K562 (cell line): ENCODE results near the gene NINJ2. TPM values are rescaled to one million over a fixed set of nuclear protein-coding genes. Genes with fewer than 3 reads are reported as not detected.

Source experiments
- ATAC-seq: fragments of 200-7000 bp; cut with Tn5 transposase; 3 replicates; pipeline ENCODE4 v1.9.1; 2020; ENCODE audit warnings: moderate library complexity
- BruUV-seq: library from RNA; stranded (reverse); fragments of 400-500 nt; replicated peaks from 2 replicates; lab custom pipeline; 2021; lab: Mats Ljungman, UMichigan
- CTCF ChIA-PET: fragments of 300-600 bp; formaldehyde crosslinking; extraction: SDS; loops from one replicate; lab custom pipeline; 2021; ENCODE audit warnings: low intra/inter-chr PET ratio; lab: Yijun Ruan, JAX
- POLR2A ChIA-PET: fragments of 300-600, 350-650 bp; sonication (Branson Sonifier 250); formaldehyde crosslinking; extraction: SDS; loops from one replicate; lab custom pipeline; 2021; ENCODE audit warnings: antibody characterized with exemption, inconsistent platforms; lab: Yijun Ruan, JAX
- DNase-seq, 4 experiments: peaks; one replicate each; pipeline versions ENCODE4 v3.0.0 to v3.0.0-alpha.2; 2011 to 2018; ENCODE audit warnings: low spot score in 3 of 4, mixed read lengths in 3 of 4; ENCODE audit errors: extremely low read depth in 1 of 4
- FAIRE-seq: peaks from 2 replicates; lab custom pipeline; 2011; peaks lifted over from hg19 to GRCh38; lab: Jason Lieb, UNC
- H2AFZ ChIP-seq: 2 replicates; pipeline ENCODE4 v1.6.0; 2011; ENCODE audit warnings: low read depth, low read length, control low read depth, inconsistent platforms
- H3K27ac ChIP-seq: fragments of 200-600 bp; 3 replicates; pipeline ENCODE4 v1.8.0; 2011; ENCODE audit warnings: low read depth, mild to moderate bottlenecking, control low read depth, inconsistent platforms, low read length, moderate library complexity, mixed read lengths; ENCODE audit errors: extremely low read depth
- H3K27me3 ChIP-seq, 2 experiments: fragments of 300-600 bp in 1 of 2; 2 replicates in 1 of 2; 3 replicates in 1 of 2; pipeline versions ENCODE4 v1.6.0 to v1.8.0; 2011; ENCODE audit warnings: inconsistent platforms in 2 of 2, low read length in 2 of 2, mild to moderate bottlenecking in 1 of 2, mixed read lengths in 1 of 2, moderate library complexity in 1 of 2; ENCODE audit not compliant: control insufficient read depth in 2 of 2, insufficient read depth in 2 of 2
- H3K36me3 ChIP-seq: fragments of 300-600 bp; 3 replicates; pipeline ENCODE4 v1.8.0; 2011; ENCODE audit warnings: mild to moderate bottlenecking, low read length, inconsistent platforms; ENCODE audit not compliant: control insufficient read depth, insufficient read depth
- H3K4me1 ChIP-seq, 2 experiments: fragments of 200-600 bp in 1 of 2; replicated peaks in 1 of 2; 2 replicates in 1 of 2; 3 replicates in 1 of 2; pipeline versions ENCODE4 v1.5.1 to v1.8.0; 2011; ENCODE audit warnings: inconsistent platforms in 2 of 2, low read length in 2 of 2, mild to moderate bottlenecking in 1 of 2, mixed read lengths in 1 of 2, moderate library complexity in 1 of 2; ENCODE audit not compliant: control insufficient read depth in 2 of 2, insufficient read depth in 2 of 2
- H3K4me2 ChIP-seq: 2 replicates; pipeline ENCODE4 v1.6.1; 2011; ENCODE audit warnings: low read length, control low read depth, inconsistent platforms, mixed read lengths; ENCODE audit not compliant: insufficient read depth
- H3K4me3 ChIP-seq: fragments of 200-600 bp; sonication (generic), shearing (Covaris generic); 2 replicates; pipeline ENCODE4 v1.5.1; 2016; ENCODE audit warnings: control low read depth, inconsistent platforms
- H3K79me2 ChIP-seq: fragments of 200-600 bp; 3 replicates; pipeline ENCODE4 v1.8.0; 2011; ENCODE audit warnings: low read length, inconsistent platforms; ENCODE audit not compliant: control insufficient read depth, insufficient read depth
- H3K9ac ChIP-seq, 2 experiments: 2 replicates each; pipeline versions ENCODE4 v1.6.0 to v1.6.1; 2011; ENCODE audit warnings: low read depth in 2 of 2, low read length in 2 of 2, control low read depth in 1 of 2, inconsistent platforms in 1 of 2, mild to moderate bottlenecking in 1 of 2, mixed read lengths in 1 of 2; ENCODE audit not compliant: insufficient read depth in 1 of 2
- H3K9me1 ChIP-seq: one replicate; pipeline ENCODE4 v1.6.0; 2011; ENCODE audit warnings: inconsistent platforms, mild to moderate bottlenecking, low read length, moderate library complexity; ENCODE audit not compliant: control insufficient read depth, insufficient read depth
- H3K9me3 ChIP-seq: replicated peaks from 2 replicates; pipeline ENCODE4 v1.5.1; 2011; ENCODE audit warnings: low read depth, low read length, inconsistent platforms; ENCODE audit not compliant: control insufficient read depth, insufficient read depth
- H4K20me1 ChIP-seq: replicated peaks from 2 replicates; pipeline ENCODE4 v1.6.1; 2011; ENCODE audit warnings: low read length, inconsistent platforms, mixed read lengths; ENCODE audit not compliant: control insufficient read depth, insufficient read depth
- BRCA1 ChIP-seq, 2 experiments: fragments of 450-650 bp in 1 of 2; sonication (generic) in 1 of 2; formaldehyde crosslinking in 1 of 2; IDR thresholded peaks; 2 replicates each; pipeline versions ENCODE4 v1.5.0 to v1.6.1; 2017 to 2020; ENCODE audit warnings: mild to moderate bottlenecking in 1 of 2, missing genetic modification reagents in 1 of 2
- C11orf30 ChIP-seq: fragments of 450-650 bp; IDR thresholded peaks from 2 replicates; pipeline ENCODE4 v1.6.1; 2016; ENCODE audit warnings: low read depth, mild to moderate bottlenecking
- GABPA ChIP-seq: fragments of 200-800 bp; sonication (Bioruptor generic); conservative IDR thresholded peaks from 2 replicates; pipeline ENCODE4 v1.6.1; 2016; ENCODE audit warnings: low read depth, missing genetic modification characterization, missing compliant biosample characterization
- KLF10 ChIP-seq: fragments of 250-450 bp; sonication (Bioruptor Pico); IDR thresholded peaks from 2 replicates; pipeline ENCODE4 v1.6.1; 2021; ENCODE audit warnings: matching md5 sums
- SRSF9 ChIP-seq: fragments of 200-400 bp; formaldehyde crosslinking; IDR thresholded peaks from 2 replicates; pipeline ENCODE4 v1.6.1; 2017; ENCODE audit warnings: low read depth, low read length, borderline replicate concordance
- WGBS: fragments of 100-300 bp; shearing (Covaris generic); methylation state at CpG from one replicate; pipeline ENCODE4 v1.1.6; 2016; ENCODE audit warnings: low coverage, mixed read lengths; ENCODE audit not compliant: insufficient coverage; ENCODE audit errors: missing lambda C conversion rate; 5-methylcytosine and 5-hydroxymethylcytosine counted together
- in situ Hi-C: fragments of 300-500 bp; cut with MboI; formaldehyde crosslinking; loops from 4 replicates; pipeline ENCODE4 v1.15.0; 2018; ENCODE audit warnings: inconsistent platforms, mixed read lengths
- intact Hi-C: fragments of 100-400 bp; cut with micrococcal nuclease; formaldehyde crosslinking; loops from 2 replicates; pipeline ENCODE4 v1.14.2; 2022
- polyA plus RNA-seq, 8 experiments: library from polyadenylated mRNA; depleted of rRNA in 4 of 8; stranded (reverse) in 5 of 8; unstranded in 3 of 8; fragments of >200 nt; fragmentation: Nextera tagmentation in 2 of 8; fragmentation: Illumina TruSeq in 1 of 8; extraction: Ambion mirVana in 2 of 8; extraction: Trizol in 1 of 8; gene quantifications; 2 replicates each; pipeline versions ENCODE4 v1.2.1 to v1.2.3, GENCODE V29; 2011 to 2014; ENCODE audit warnings: inconsistent platforms in 1 of 8, missing spikeins in 1 of 8
- total RNA-seq, 7 experiments: library from RNA; depleted of rRNA in 6 of 7; stranded (reverse); fragments of >200 nt in 6 of 7; fragmentation: Illumina TruSeq in 2 of 7; extraction: Trizol in 2 of 7; gene quantifications; 2 replicates each; pipeline versions ENCODE4 v1.2.1 to v1.2.3, GENCODE V29; 2011 to 2021; ENCODE audit warnings: low replicate concordance in 1 of 7
- TF ChIP-seq, protein P1 (sequence below): sonication (generic); formaldehyde crosslinking; IDR thresholded peaks from 2 replicates; pipeline ENCODE4 v1.8.0; 2022; ENCODE audit warnings: missing genetic modification reagents, mild to moderate bottlenecking, moderate library complexity, borderline replicate concordance
- TF ChIP-seq, protein P2 (sequence below): fragments of 450-650 bp; formaldehyde crosslinking; IDR thresholded peaks from 2 replicates; pipeline ENCODE4 v1.4.0; 2020; ENCODE audit warnings: mild to moderate bottlenecking

Gene NINJ2
- total and polyA plus RNA-seq, 9 of the 15 experiments (the other 6 are each of a cell fraction or from before 2014, with no cell fraction given) = 2.6 to 16.0 (median 4.5) TPM

DNA sequence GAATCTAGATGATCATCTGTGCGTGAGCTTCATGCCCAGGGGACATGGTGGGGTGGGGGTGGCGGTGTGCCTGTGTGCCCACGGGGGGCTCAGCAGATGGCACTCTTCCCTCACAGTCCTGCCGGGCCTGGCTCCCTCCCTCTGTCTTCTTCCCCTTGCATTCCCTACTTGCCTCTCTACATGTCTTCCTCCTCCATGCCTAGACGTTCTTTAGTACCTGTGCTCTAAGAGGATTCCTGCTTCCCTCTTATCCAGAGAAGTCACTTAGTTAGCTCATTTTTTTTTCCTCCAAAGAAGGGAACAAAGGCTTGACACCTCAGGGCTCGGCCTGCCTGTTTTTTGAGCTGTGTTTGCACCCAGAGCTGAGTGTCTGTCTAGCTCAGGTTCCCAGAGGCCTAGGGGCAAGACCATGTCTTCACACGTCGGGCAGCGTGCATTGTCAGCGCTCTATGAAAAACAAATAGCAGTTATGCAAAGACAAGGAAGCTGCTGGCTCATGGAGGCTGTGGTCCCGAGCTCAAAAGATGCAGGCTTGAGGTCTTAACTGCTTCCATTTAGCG lies 48.8 kb downstream of the NINJ2 start (continued):
- TF ChIP-seq, protein P1, sequence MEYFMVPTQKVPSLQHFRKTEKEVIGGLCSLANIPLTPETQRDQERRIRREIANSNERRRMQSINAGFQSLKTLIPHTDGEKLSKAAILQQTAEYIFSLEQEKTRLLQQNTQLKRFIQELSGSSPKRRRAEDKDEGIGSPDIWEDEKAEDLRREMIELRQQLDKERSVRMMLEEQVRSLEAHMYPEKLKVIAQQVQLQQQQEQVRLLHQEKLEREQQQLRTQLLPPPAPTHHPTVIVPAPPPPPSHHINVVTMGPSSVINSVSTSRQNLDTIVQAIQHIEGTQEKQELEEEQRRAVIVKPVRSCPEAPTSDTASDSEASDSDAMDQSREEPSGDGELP (CRISPR knock-in tag) = no peak
- TF ChIP-seq KLF10 (CRISPR knock-in tag) (no peak), BRCA1 (IDR thresholded peaks at IDR 0.05) (no peak), BRCA1 (CRISPR knock-in tag; IDR thresholded peaks at IDR 0.05) (no peak), C11orf30 (no peak)

DNA sequence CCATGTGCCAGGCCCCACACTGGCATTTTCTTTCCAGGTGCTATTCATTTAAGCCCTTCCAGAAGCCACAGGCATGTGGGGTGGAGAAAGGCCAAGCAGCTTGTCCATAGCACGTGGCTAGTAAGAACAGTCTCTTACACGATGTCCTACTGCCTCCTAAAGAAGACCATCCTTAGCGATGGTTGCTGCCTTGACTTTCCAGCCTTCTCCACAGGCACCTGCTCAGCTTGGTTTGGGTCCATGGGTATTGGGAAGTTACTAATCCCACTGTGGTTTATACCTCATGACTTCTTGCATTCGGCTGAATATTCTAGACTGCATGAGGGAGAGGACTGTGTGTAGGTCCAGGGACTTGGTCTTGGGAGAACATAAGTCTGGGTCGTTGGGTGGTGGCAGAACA lies 49.2 kb downstream of the NINJ2 start:
- Histone ChIP-seq H3K4me3 (no peak overlapping the region), H3K9ac (no peak overlapping the region), H3K27me3 (no peaks in the 10 kb centered on the region), H3K27ac (no peak overlapping the region), H3K79me2 (no peaks in the 10 kb centered on the region), H3K4me1 (peaks cover 5 to 8% of the 10 kb centered on the region in 2 experiments; a peak in 4 of 5 replicates), H3K4me2 (no peak overlapping the region), H3K9me1 (no peaks in the 10 kb centered on the region), H3K9me3 (no peaks in the 10 kb centered on the region), H2AFZ (no peak overlapping the region), H3K36me3 (no peaks in the 10 kb centered on the region), H4K20me1 (no peaks in the 10 kb centered on the region)
- CTCF ChIA-PET = no interaction called here
- intact Hi-C loops = loop anchor here (5.0 kb wide), 1 partner anchor 37 kb away; no protein-coding TSS in a partner anchor
- in situ Hi-C loops = no loop called here
- POLR2A ChIA-PET = interaction anchor here (0.8 to 1.3 kb wide), 2 partner anchors 33 to 140 kb away, joined by 3 to 4 read pairs; no protein-coding TSS in a partner anchor
- FAIRE-seq (no peak), ATAC-seq (no peak), DNase-seq (no peak)
- WGBS = 74% methylated on average over 5 of the region's 5 CpGs
- TF ChIP-seq GABPA (tag) = no peak
- no peak for TF ChIP-seq SRSF9
- TF ChIP-seq, protein P2, sequence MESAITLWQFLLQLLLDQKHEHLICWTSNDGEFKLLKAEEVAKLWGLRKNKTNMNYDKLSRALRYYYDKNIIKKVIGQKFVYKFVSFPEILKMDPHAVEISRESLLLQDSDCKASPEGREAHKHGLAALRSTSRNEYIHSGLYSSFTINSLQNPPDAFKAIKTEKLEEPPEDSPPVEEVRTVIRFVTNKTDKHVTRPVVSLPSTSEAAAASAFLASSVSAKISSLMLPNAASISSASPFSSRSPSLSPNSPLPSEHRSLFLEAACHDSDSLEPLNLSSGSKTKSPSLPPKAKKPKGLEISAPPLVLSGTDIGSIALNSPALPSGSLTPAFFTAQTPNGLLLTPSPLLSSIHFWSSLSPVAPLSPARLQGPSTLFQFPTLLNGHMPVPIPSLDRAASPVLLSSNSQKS (CRISPR knock-in tag) = no peak
- no TSS peak for BruUV-seq
